Neural cell (in vitro differentiated cells): ENCODE results near the gene RPS16. TPM values are rescaled to one million over a fixed set of nuclear protein-coding genes. Genes with fewer than 3 reads are reported as not detected.

Experiments
- H2AFZ ChIP-seq: fragments of 200-600, 300-800 bp; sonication (generic), shearing (Covaris generic); 2 replicates; pipeline ENCODE4 v1.6.0; 2014; ENCODE audit warnings: low read depth, mild to moderate bottlenecking, antibody characterized with exemption, low read length, moderate library complexity
- H3F3A ChIP-seq: fragments of 200-600 bp; shearing (Covaris generic); 2 replicates; pipeline ENCODE4 v1.6.1; 2016; ENCODE audit warnings: mild to moderate bottlenecking, moderate library complexity, mixed read lengths, antibody characterized with exemption, low read length; ENCODE audit not compliant: insufficient read depth, poor library complexity, severe bottlenecking
- H3K27ac ChIP-seq: fragments of 200-600, 300-800 bp; sonication (generic), shearing (Covaris generic); 2 replicates; pipeline ENCODE4 v1.5.1; 2014; ENCODE audit warnings: mild to moderate bottlenecking, low read length, moderate library complexity
- H3K27me3 ChIP-seq: fragments of 300-800, 200-600 bp; sonication (generic), shearing (Covaris generic); 2 replicates; pipeline ENCODE4 v1.6.0; 2014; ENCODE audit warnings: mild to moderate bottlenecking, low read depth, low read length, moderate library complexity; ENCODE audit not compliant: insufficient read depth
- H3K36me3 ChIP-seq: fragments of 300-800, 200-600 bp; sonication (generic), shearing (Covaris generic); 2 replicates; pipeline ENCODE4 v1.5.1; 2014; ENCODE audit warnings: mild to moderate bottlenecking, antibody characterized with exemption, low read length, moderate library complexity; ENCODE audit not compliant: insufficient read depth
- H3K4me2 ChIP-seq: fragments of 300-800, 200-600 bp; sonication (generic), shearing (Covaris generic); 2 replicates; pipeline ENCODE4 v1.6.0; 2014; ENCODE audit warnings: mild to moderate bottlenecking, low read length
- H3K4me3 ChIP-seq: fragments of 300-800, 200-600 bp; sonication (generic), shearing (Covaris generic); 2 replicates; pipeline ENCODE4 v1.5.1; 2014; ENCODE audit warnings: mild to moderate bottlenecking, low read length, moderate library complexity
- H3K79me2 ChIP-seq: fragments of 200-600 bp; shearing (Covaris generic); replicated peaks from 2 replicates; pipeline ENCODE4 v1.6.0; 2014; ENCODE audit warnings: mild to moderate bottlenecking, low read length, moderate library complexity; ENCODE audit not compliant: insufficient read depth
- H3K9ac ChIP-seq: fragments of 300-800, 200-600 bp; sonication (generic), shearing (Covaris generic); 2 replicates; pipeline ENCODE4 v1.6.1; 2016; ENCODE audit warnings: mild to moderate bottlenecking, low read length, mixed read lengths
- H3K9me2 ChIP-seq: fragments of 200-600 bp; shearing (Covaris generic); 2 replicates; pipeline ENCODE4 v1.6.1; 2016; ENCODE audit warnings: mild to moderate bottlenecking, low read length, mixed read lengths; ENCODE audit not compliant: insufficient read depth
- H3K9me3 ChIP-seq: fragments of 200-600, 300-800 bp; sonication (generic), shearing (Covaris generic); 2 replicates; pipeline ENCODE4 v1.6.1; 2016; ENCODE audit warnings: mild to moderate bottlenecking, mixed run types, low read length, moderate library complexity, mixed read lengths
- H4K20me1 ChIP-seq: fragments of 200-600 bp; shearing (Covaris generic); 2 replicates; pipeline ENCODE4 v1.6.1; 2016; ENCODE audit warnings: mild to moderate bottlenecking, mixed run types; ENCODE audit not compliant: insufficient read depth
- EP300 ChIP-seq: fragments of 450-650 bp; conservative IDR thresholded peaks from 2 replicates; pipeline ENCODE4 v1.6.1; 2014; ENCODE audit warnings: antibody characterized with exemption, mild to moderate bottlenecking, moderate library complexity; ENCODE audit not compliant: poor library complexity, severe bottlenecking
- EZH2 ChIP-seq: fragments of 200-600, 300-800 bp; shearing (Covaris generic), sonication (generic); IDR thresholded peaks from 2 replicates; pipeline ENCODE4 v1.6.1; 2014; ENCODE audit warnings: antibody characterized with exemption, low read length, borderline replicate concordance, mild to moderate bottlenecking; ENCODE audit not compliant: insufficient read depth, poor library complexity, severe bottlenecking
- MXI1 ChIP-seq: fragments of 450-650 bp; conservative IDR thresholded peaks from 2 replicates; pipeline ENCODE4 v1.6.1; 2014; ENCODE audit warnings: antibody characterized with exemption, mild to moderate bottlenecking; ENCODE audit not compliant: poor library complexity, severe bottlenecking
- POLR2AphosphoS5 ChIP-seq: IDR thresholded peaks from 2 replicates; pipeline ENCODE4 v1.6.1; 2012
- RAD21 ChIP-seq: fragments of 450-650 bp; conservative IDR thresholded peaks from 2 replicates; pipeline ENCODE4 v1.6.1; 2014; ENCODE audit warnings: antibody characterized with exemption, mild to moderate bottlenecking, moderate library complexity
- SMC3 ChIP-seq: fragments of 450-650 bp; conservative IDR thresholded peaks from 2 replicates; pipeline ENCODE4 v1.6.1; 2014; ENCODE audit warnings: antibody characterized with exemption, mild to moderate bottlenecking, moderate library complexity; ENCODE audit not compliant: poor library complexity
- polyA plus RNA-seq: library from polyadenylated mRNA; depleted of rRNA; stranded (reverse); fragments of >200 nt; gene quantifications from 2 replicates; pipeline ENCODE4 v1.2.3, GENCODE V29; 2014
- TF ChIP-seq, protein P1 (sequence below): IDR thresholded peaks from 2 replicates; pipeline ENCODE4 v1.6.1; 2012; ENCODE audit warnings: borderline replicate concordance
- TF ChIP-seq, protein P2 (sequence below): fragments of 450-650 bp; IDR thresholded peaks from 2 replicates; pipeline ENCODE4 v1.5.1; 2014; ENCODE audit warnings: antibody characterized with exemption, mild to moderate bottlenecking, moderate library complexity; ENCODE audit not compliant: poor library complexity, severe bottlenecking

Gene RPS16
- polyA plus RNA-seq, 1 donor from 2014 or later = 22.6 TPM

DNA sequence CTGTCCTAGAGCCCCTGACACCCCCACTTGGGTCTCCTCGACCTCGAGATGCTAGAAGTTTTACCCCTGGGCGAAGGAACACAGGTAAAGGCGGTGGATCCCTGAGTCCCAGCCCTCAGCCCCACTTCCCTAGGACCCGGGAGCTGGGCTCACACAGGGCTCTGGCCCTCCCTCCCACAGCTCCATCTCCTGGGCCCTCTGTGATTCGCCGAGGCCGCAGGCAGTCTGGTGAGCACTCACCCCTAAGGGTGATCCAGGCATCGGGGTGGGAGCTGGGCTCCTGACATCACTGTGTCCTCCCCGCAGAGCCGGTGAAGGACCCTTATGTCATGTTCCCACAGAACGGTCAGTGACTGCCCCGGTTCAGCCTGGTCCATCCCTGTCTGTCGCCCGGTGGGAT is 15.0 kb downstream of the RPS16 start:
- Histone ChIP-seq H3K27me3 (no peaks in the 10 kb centered on the region), H3K4me2 (no peak overlapping the region), H3K36me3 (no peaks in the 10 kb centered on the region)

DNA sequence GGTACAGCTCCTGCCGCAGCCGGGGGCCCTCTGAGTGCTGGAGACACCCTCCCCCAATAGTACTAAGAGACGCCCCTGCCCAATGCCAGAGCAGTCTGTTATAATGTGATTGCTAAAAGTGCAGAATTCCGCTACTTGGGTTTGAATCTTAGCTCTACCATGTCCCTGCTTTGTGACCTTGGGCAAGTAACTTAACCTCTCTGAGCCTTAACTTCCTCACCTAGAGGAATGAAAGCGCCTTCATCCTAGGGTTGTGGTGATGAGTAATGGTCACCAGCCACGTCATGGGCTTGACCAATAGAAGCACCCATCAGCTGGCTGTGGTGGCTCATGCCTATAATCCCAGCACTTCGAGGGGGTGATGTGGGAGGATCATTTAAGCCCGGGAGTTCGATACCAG is 16.7 kb downstream of the RPS16 start:
- H3K9me3 ChIP-seq = no peaks in the 10 kb centered on the region
- TF ChIP-seq EP300 (no peak), RAD21 (no peak), POLR2AphosphoS5 (no peak), MXI1 (no peak), SMC3 (no peak), EZH2 (no peak)
- TF ChIP-seq, protein P1, sequence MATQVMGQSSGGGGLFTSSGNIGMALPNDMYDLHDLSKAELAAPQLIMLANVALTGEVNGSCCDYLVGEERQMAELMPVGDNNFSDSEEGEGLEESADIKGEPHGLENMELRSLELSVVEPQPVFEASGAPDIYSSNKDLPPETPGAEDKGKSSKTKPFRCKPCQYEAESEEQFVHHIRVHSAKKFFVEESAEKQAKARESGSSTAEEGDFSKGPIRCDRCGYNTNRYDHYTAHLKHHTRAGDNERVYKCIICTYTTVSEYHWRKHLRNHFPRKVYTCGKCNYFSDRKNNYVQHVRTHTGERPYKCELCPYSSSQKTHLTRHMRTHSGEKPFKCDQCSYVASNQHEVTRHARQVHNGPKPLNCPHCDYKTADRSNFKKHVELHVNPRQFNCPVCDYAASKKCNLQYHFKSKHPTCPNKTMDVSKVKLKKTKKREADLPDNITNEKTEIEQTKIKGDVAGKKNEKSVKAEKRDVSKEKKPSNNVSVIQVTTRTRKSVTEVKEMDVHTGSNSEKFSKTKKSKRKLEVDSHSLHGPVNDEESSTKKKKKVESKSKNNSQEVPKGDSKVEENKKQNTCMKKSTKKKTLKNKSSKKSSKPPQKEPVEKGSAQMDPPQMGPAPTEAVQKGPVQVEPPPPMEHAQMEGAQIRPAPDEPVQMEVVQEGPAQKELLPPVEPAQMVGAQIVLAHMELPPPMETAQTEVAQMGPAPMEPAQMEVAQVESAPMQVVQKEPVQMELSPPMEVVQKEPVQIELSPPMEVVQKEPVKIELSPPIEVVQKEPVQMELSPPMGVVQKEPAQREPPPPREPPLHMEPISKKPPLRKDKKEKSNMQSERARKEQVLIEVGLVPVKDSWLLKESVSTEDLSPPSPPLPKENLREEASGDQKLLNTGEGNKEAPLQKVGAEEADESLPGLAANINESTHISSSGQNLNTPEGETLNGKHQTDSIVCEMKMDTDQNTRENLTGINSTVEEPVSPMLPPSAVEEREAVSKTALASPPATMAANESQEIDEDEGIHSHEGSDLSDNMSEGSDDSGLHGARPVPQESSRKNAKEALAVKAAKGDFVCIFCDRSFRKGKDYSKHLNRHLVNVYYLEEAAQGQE = no peak
- TF ChIP-seq, protein P2, sequence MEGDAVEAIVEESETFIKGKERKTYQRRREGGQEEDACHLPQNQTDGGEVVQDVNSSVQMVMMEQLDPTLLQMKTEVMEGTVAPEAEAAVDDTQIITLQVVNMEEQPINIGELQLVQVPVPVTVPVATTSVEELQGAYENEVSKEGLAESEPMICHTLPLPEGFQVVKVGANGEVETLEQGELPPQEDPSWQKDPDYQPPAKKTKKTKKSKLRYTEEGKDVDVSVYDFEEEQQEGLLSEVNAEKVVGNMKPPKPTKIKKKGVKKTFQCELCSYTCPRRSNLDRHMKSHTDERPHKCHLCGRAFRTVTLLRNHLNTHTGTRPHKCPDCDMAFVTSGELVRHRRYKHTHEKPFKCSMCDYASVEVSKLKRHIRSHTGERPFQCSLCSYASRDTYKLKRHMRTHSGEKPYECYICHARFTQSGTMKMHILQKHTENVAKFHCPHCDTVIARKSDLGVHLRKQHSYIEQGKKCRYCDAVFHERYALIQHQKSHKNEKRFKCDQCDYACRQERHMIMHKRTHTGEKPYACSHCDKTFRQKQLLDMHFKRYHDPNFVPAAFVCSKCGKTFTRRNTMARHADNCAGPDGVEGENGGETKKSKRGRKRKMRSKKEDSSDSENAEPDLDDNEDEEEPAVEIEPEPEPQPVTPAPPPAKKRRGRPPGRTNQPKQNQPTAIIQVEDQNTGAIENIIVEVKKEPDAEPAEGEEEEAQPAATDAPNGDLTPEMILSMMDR = no peak
- H3K9ac ChIP-seq = no peak overlapping the region
- no peaks in the 10 kb centered on the region for H3K27me3 ChIP-seq
- H2AFZ ChIP-seq = no peak overlapping the region
- peaks cover 22% of the 10 kb centered on the region for H3K79me2 ChIP-seq
- no peaks in the 10 kb centered on the region for H3K9me2 ChIP-seq
- H4K20me1 ChIP-seq = no peaks in the 10 kb centered on the region
- H3K4me2 ChIP-seq = no peak overlapping the region
- H3K27ac ChIP-seq = no peak overlapping the region
- no peak overlapping the region for H3K4me3 ChIP-seq
- H3K36me3 ChIP-seq = no peaks in the 10 kb centered on the region
- no peaks in the 10 kb centered on the region for H3F3A ChIP-seq

More for the DNA sequence above, 15.0 kb downstream of the RPS16 start:
- peaks cover 5% of the 10 kb centered on the region for H3K79me2 ChIP-seq
- no peaks in the 10 kb centered on the region for H3K9me3 ChIP-seq
- H3K4me3 ChIP-seq = no peak overlapping the region
- H3F3A ChIP-seq = no peaks in the 10 kb centered on the region
- TF ChIP-seq, protein P1 = no peak
- H2AFZ ChIP-seq = no peak overlapping the region
- no peaks in the 10 kb centered on the region for H4K20me1 ChIP-seq
- H3K27ac ChIP-seq = no peak overlapping the region
- no peak overlapping the region for H3K9ac ChIP-seq
- no peaks in the 10 kb centered on the region for H3K9me2 ChIP-seq
